BJ (cell line): Measurements from ENCODE around the gene NCOR2. TPM values are rescaled to one million over a fixed set of nuclear protein-coding genes. Genes with fewer than 3 reads are reported as not detected.

Experiments used
- CTCF ChIA-PET: fragments of 350-600 bp; formaldehyde crosslinking; extraction: SDS; loops from one replicate; lab custom pipeline; 2021; ENCODE audit warnings: antibody characterized with exemption, inconsistent platforms; lab: Yijun Ruan, JAX
- POLR2A ChIA-PET: fragments of 300-600 bp; sonication (Branson Sonifier 250); formaldehyde crosslinking; extraction: SDS; loops from one replicate; lab custom pipeline; 2021; ENCODE audit warnings: antibody characterized with exemption; lab: Charles Lee
- DNase-seq: peaks from one replicate; pipeline ENCODE4 v3.0.0-alpha.2; 2011; ENCODE audit warnings: low read depth
- H3K27me3 ChIP-seq: 2 replicates; pipeline ENCODE4 v1.6.0; 2011; ENCODE audit warnings: low read length; ENCODE audit not compliant: control insufficient read depth, insufficient read depth
- H3K36me3 ChIP-seq: 2 replicates; pipeline ENCODE4 v1.5.1; 2011; ENCODE audit warnings: low read length; ENCODE audit not compliant: control insufficient read depth, insufficient read depth
- H3K4me3 ChIP-seq: 2 replicates; pipeline ENCODE4 v1.5.1; 2011; ENCODE audit warnings: low read depth, mild to moderate bottlenecking, control low read depth, low read length
- CTCF ChIP-seq: IDR thresholded peaks from 2 replicates; pipeline ENCODE4 v1.5.1; 2011; ENCODE audit warnings: low read depth, mild to moderate bottlenecking, control low read depth, inconsistent platforms, low read length, moderate library complexity; ENCODE audit not compliant: insufficient read depth
- polyA plus RNA-seq: library from polyadenylated mRNA; depleted of rRNA; stranded (reverse); fragments of >200 nt; gene quantifications from 2 replicates; pipeline ENCODE4 v1.2.3, GENCODE V29; 2011

NCOR2 gene
- polyA plus RNA-seq, 1 experiment, result 8.3 TPM

GRCh38 chr12:124553862-124554428 is 13.5 kb downstream of the NCOR2 start:
- POLR2A ChIA-PET, result no interaction called here
- CTCF ChIA-PET, result no interaction called here
- Histone ChIP-seq H3K36me3 (peaks cover 2% of the 10 kb centered on the region; the same call in 1 of the 2 replicates), H3K4me3 (no peak overlapping the region), H3K27me3 (no peaks in the 10 kb centered on the region)
- no peak for DNase-seq
- no peak for TF ChIP-seq CTCF

- CTCF ChIA-PET, result interaction anchor here (1.6 kb wide), 1 partner anchor 11 kb away, joined by 4 read pairs; no protein-coding TSS in a partner anchor
- Histone ChIP-seq H3K36me3 (no peaks in the 10 kb centered on the region; the same call in 1 of the 2 replicates), H3K4me3 (no peak overlapping the region), H3K27me3 (no peaks in the 10 kb centered on the region)
- no peak for DNase-seq
- POLR2A ChIA-PET, result interaction anchor here (0.6 kb wide), 2 partner anchors 11 to 223 kb away, joined by 3 read pairs; no protein-coding TSS in a partner anchor
- TF ChIP-seq CTCF, result no peak
These were observed 15.9 kb downstream of the NCOR2 start for GRCh38 chr12:124551268-124552144.

GRCh38 chr12:124550123-124551089 is 17.0 kb downstream of the NCOR2 start:
- no peak for DNase-seq

GRCh38 chr12:124549629-124550028 is 17.8 kb downstream of the NCOR2 start:
- ChIA-PET CTCF (interaction anchor here (1.6 kb wide), 1 partner anchor 13 kb away, joined by 4 read pairs; no protein-coding TSS in a partner anchor), POLR2A (no interaction called here)
- no peak overlapping the region for H3K4me3 ChIP-seq
- H3K36me3 ChIP-seq, result no peaks in the 10 kb centered on the region; the same call in 1 of the 2 replicates
- H3K27me3 ChIP-seq, result no peaks in the 10 kb centered on the region
- no peak for DNase-seq
- TF ChIP-seq CTCF, result no peak

More at GRCh38 chr12:124550123-124551089, 17.0 kb downstream of the NCOR2 start:
- no peak for TF ChIP-seq CTCF
- ChIA-PET CTCF (interaction anchor here (0.6 to 1.6 kb wide), 2 partner anchors 13 to 31 kb away, joined by 4 read pairs; no protein-coding TSS in a partner anchor), POLR2A (no interaction called here)
- Histone ChIP-seq H3K36me3 (no peaks in the 10 kb centered on the region; the same call in 1 of the 2 replicates), H3K27me3 (no peaks in the 10 kb centered on the region), H3K4me3 (no peak overlapping the region)
